Measurements from ENCODE around the gene TSPAN9. TPM values are rescaled to one million over a fixed set of nuclear protein-coding genes. Genes with fewer than 3 reads are reported as not detected.

Gene TSPAN9
- polyA plus RNA-seq, 2 of the 4 experiments (the other 2 are of a cell fraction): 12.4 to 16.1 TPM

- H3K4me1 ChIP-seq: no peaks in the 10 kb centered on the region
- POLR2A ChIA-PET: no interaction called here
- 76% methylated on average over 12 of the region's 12 CpGs for WGBS (ENCODE audit: missing lambda C conversion rate)
- H3K9me3 ChIP-seq: no peaks in the 10 kb centered on the region
- no peak for ATAC-seq
- TF ChIP-seq HOXB5 (CRISPR knock-in tag; IDR thresholded peaks at IDR 0.05) (no peak), BHLHE40 (IDR thresholded peaks at IDR 0.05; ENCODE audit: low read depth, low read length) (no peak), HMGXB4 (CRISPR knock-in tag; IDR thresholded peaks at IDR 0.05; ENCODE audit: borderline replicate concordance) (no peak), POLR2AphosphoS2 (conservative IDR thresholded peaks at IDR 0.05; ENCODE audit: low read length) (no peak), CEBPB (IDR thresholded peaks at IDR 0.05) (no peak)
- CTCF ChIA-PET: interaction anchor here (0.7 to 9.5 kb wide), 7 partner anchors 9 to 83 kb away, joined by 3 to 61 read pairs (median 6); no protein-coding TSS in a partner anchor
- no peak for DNase-seq (ENCODE audit: low read depth in 1 of 2, low spot score in 1 of 2)
- no peak overlapping the region for H3K4me2 ChIP-seq
- no peak overlapping the region for H3K4me3 ChIP-seq
- no peak for FAIRE-seq
- H3K27ac ChIP-seq: no peak overlapping the region
These were observed 139.8 kb downstream of the TSPAN9 start for GRCh38 chr12:3216726-3217682.

GRCh38 chr12:3217683-3218079 lies 140.5 kb downstream of the TSPAN9 start:
- DNase-seq (ENCODE audit: low read depth in 1 of 2, low spot score in 1 of 2) (no peak), FAIRE-seq (no peak), ATAC-seq (no peak)
- Histone ChIP-seq H3K4me3 (no peak overlapping the region), H3K9me3 (no peaks in the 10 kb centered on the region), H3K4me1 (no peaks in the 10 kb centered on the region), H3K27ac (no peak overlapping the region), H3K4me2 (no peak overlapping the region)
- ChIA-PET POLR2A (no interaction called here), CTCF (interaction anchor here (0.7 to 9.5 kb wide), 8 partner anchors 8 to 83 kb away, joined by 3 to 61 read pairs (median 6); no protein-coding TSS in a partner anchor)
- 90% methylated on average over 4 of the region's 4 CpGs for WGBS (ENCODE audit: missing lambda C conversion rate)
- no peak for TF ChIP-seq NR3C1 (IDR thresholded peaks at IDR 0.05)
- no peak for TF ChIP-seq HDAC2 (IDR thresholded peaks at IDR 0.05)
- no peak for TF ChIP-seq KDM1A (IDR thresholded peaks at IDR 0.05; ENCODE audit: low read depth)
- TF ChIP-seq NPAS2 (CRISPR knock-in tag; IDR thresholded peaks at IDR 0.05; ENCODE audit: borderline replicate concordance): no peak
- no peak for TF ChIP-seq EHMT2 (IDR thresholded peaks at IDR 0.05; ENCODE audit: low read depth)
- TF ChIP-seq ZC3H11A (IDR thresholded peaks at IDR 0.05): no peak

- Histone ChIP-seq H3K4me2 (no peak overlapping the region), H3K4me3 (no peak overlapping the region), H3K27ac (no peak overlapping the region), H3K4me1 (no peaks in the 10 kb centered on the region), H3K9me3 (no peaks in the 10 kb centered on the region)
- DNase-seq (ENCODE audit: low read depth in 1 of 2, low spot score in 1 of 2) (no peak), ATAC-seq (peak in 1 of 2 experiments; percentile 29; a peak in 1 of 6 replicates), FAIRE-seq (no peak)
- POLR2A ChIA-PET: no interaction called here
- CTCF ChIA-PET: interaction anchor here (0.6 to 9.5 kb wide), 7 partner anchors 11 to 104 kb away, joined by 3 to 61 read pairs (median 7); no protein-coding TSS in a partner anchor
- TF ChIP-seq HDAC2 (IDR thresholded peaks at IDR 0.05): no peak
- TF ChIP-seq POLR2AphosphoS2 (conservative IDR thresholded peaks at IDR 0.05; ENCODE audit: low read length): no peak
- no peak for TF ChIP-seq USF2 (IDR thresholded peaks at IDR 0.05)
- TF ChIP-seq HES2 (IDR thresholded peaks at IDR 0.05): no peak
- TF ChIP-seq JUNB (IDR thresholded peaks at IDR 0.05): no peak
- TF ChIP-seq NR3C1 (IDR thresholded peaks at IDR 0.05): no peak
- no peak for TF ChIP-seq CBX2 (IDR thresholded peaks at IDR 0.05; ENCODE audit: borderline replicate concordance, low read depth)
- TF ChIP-seq ELK1 (IDR thresholded peaks at IDR 0.05; ENCODE audit: low read depth, low read length): no peak
- no peak for TF ChIP-seq SMC3 (IDR thresholded peaks at IDR 0.05)
- TF ChIP-seq CBX8 (IDR thresholded peaks at IDR 0.05): no peak
- TF ChIP-seq PBX3 (IDR thresholded peaks at IDR 0.05): no peak
- 80% methylated on average over 19 of the region's 19 CpGs for WGBS (ENCODE audit: missing lambda C conversion rate)
These were observed 141.3 kb downstream of the TSPAN9 start for GRCh38 chr12:3218228-3219171.
